ENCODE measurements around the gene SOAT1. TPM values are rescaled to one million over a fixed set of nuclear protein-coding genes. Genes with fewer than 3 reads are reported as not detected.
A peak's percentile ranks its signal among the peaks of the same experiment; 100 is the strongest.

Gene SOAT1
- total RNA-seq, 2 donors from 2014 or later, result 19.1 to 25.4 TPM

GRCh38 chr1:179296356-179297104 lies 2.9 kb downstream of the SOAT1 start:
- Histone ChIP-seq H3K9me3 (no peaks in the 10 kb centered on the region), H3K27me3 (no peaks in the 10 kb centered on the region), H3K4me3 (no peak overlapping the region), H3K36me3 (replicated peaks in 1 of 2; ENCODE audit: insufficient read depth in 1 of 2, low read depth in 2 of 2) (no peaks in the 10 kb centered on the region), H3K4me1 (peaks cover 46% of the 10 kb centered on the region), H3K27ac (peak overlapping the region in 3 of 4 donors; percentile 19 to 94 (median 29))
- ATAC-seq, result no peak
- intact Hi-C loops (cut with DNase I), result no loop called here
- 48 to 58% methylated on average over 4 of the region's 4 CpGs for WGBS, 2 donors
- TF ChIP-seq CTCF (IDR thresholded peaks at IDR 0.05) (no peak), POLR2A (IDR thresholded peaks at IDR 0.05) (no peak)
- DNase-seq, result no peak

GRCh38 chr1:179297105-179297378 lies 3.4 kb downstream of the SOAT1 start:
- peaks cover 41% of the 10 kb centered on the region for H3K4me1 ChIP-seq
- ATAC-seq, result no peak
- no peak for DNase-seq
- no peaks in the 10 kb centered on the region for H3K9me3 ChIP-seq
- TF ChIP-seq POLR2A (IDR thresholded peaks at IDR 0.05), result no peak
- TF ChIP-seq CTCF (IDR thresholded peaks at IDR 0.05), result no peak
- 58 to 73% methylated on average over 3 of the region's 3 CpGs for WGBS, 2 donors
- H3K36me3 ChIP-seq (replicated peaks in 1 of 2; ENCODE audit: insufficient read depth in 1 of 2, low read depth in 2 of 2), result no peaks in the 10 kb centered on the region
- H3K27ac ChIP-seq, result peak overlapping the region in 2 of 4 donors; percentile 40 to 94
- no peaks in the 10 kb centered on the region for H3K27me3 ChIP-seq
- no peak overlapping the region for H3K4me3 ChIP-seq
- intact Hi-C loops (cut with DNase I), result no loop called here

GRCh38 chr1:179298952-179299351 lies 5.4 kb downstream of the SOAT1 start:
- TF ChIP-seq CTCF (IDR thresholded peaks at IDR 0.05), result no peak
- no peak for TF ChIP-seq POLR2A (IDR thresholded peaks at IDR 0.05)
- intact Hi-C loops (cut with DNase I), result no loop called here
- Histone ChIP-seq H3K4me3 (no peak overlapping the region), H3K36me3 (replicated peaks in 1 of 2; ENCODE audit: insufficient read depth in 1 of 2, low read depth in 2 of 2) (peaks cover 0 to 2% of the 10 kb centered on the region in 2 donors), H3K27ac (no peak overlapping the region), H3K9me3 (no peaks in the 10 kb centered on the region), H3K4me1 (peaks cover 38% of the 10 kb centered on the region), H3K27me3 (no peaks in the 10 kb centered on the region)
- no peak for DNase-seq
- WGBS, 2 donors, result 81 to 86% methylated on average over 3 of the region's 3 CpGs
- ATAC-seq, result no peak

- DNase-seq (no peak), ATAC-seq (no peak)
- 39 to 70% methylated on average over 1 of the region's 1 CpG for WGBS, 2 donors
- peaks cover 30% of the 10 kb centered on the region for H3K4me1 ChIP-seq
- no peak overlapping the region for H3K27ac ChIP-seq
- H3K9me3 ChIP-seq, result no peaks in the 10 kb centered on the region
- TF ChIP-seq POLR2A (IDR thresholded peaks at IDR 0.05), result no peak
- TF ChIP-seq CTCF (IDR thresholded peaks at IDR 0.05), result no peak
- H3K27me3 ChIP-seq, result no peaks in the 10 kb centered on the region
- intact Hi-C loops (cut with DNase I), result no loop called here
- peaks cover 0 to 2% of the 10 kb centered on the region in 2 donors for H3K36me3 ChIP-seq (replicated peaks in 1 of 2; ENCODE audit: insufficient read depth in 1 of 2, low read depth in 2 of 2)
- H3K4me3 ChIP-seq, result no peak overlapping the region
Measured at GRCh38 chr1:179300112-179300511, 6.5 kb downstream of the SOAT1 start.

- Histone ChIP-seq H3K9me3 (no peaks in the 10 kb centered on the region), H3K4me1 (peaks cover 19% of the 10 kb centered on the region), H3K27ac (no peak overlapping the region), H3K36me3 (replicated peaks in 1 of 2; ENCODE audit: insufficient read depth in 1 of 2, low read depth in 2 of 2) (peaks cover 0 to 2% of the 10 kb centered on the region in 2 donors), H3K27me3 (no peaks in the 10 kb centered on the region), H3K4me3 (no peak overlapping the region)
- no peak for DNase-seq
- intact Hi-C loops (cut with DNase I), result no loop called here
- no peak for TF ChIP-seq CTCF (IDR thresholded peaks at IDR 0.05)
- no peak for TF ChIP-seq POLR2A (IDR thresholded peaks at IDR 0.05)
- 71% methylated on average over 3 of the region's 3 CpGs for WGBS, 2 donors
- no peak for ATAC-seq
Measured at GRCh38 chr1:179302070-179302469, 8.5 kb downstream of the SOAT1 start.

All from body of pancreas (tissue), 4 donors.